OCI-LY7 (cell line): Measurements from ENCODE around the gene MTSS2.

Experiments
- CTCF ChIP-seq: fragments of 200-600 bp; sonication (generic); conservative IDR thresholded peaks from 2 replicates; pipeline ENCODE4 v1.5.1; 2014; ENCODE audit warnings: mild to moderate bottlenecking, antibody characterized with exemption, low read length, moderate library complexity, mixed read lengths
- EZH2phosphoT487 ChIP-seq: fragments of 200-600 bp; sonication (generic); IDR thresholded peaks from 2 replicates; pipeline ENCODE4 v1.6.1; 2018; ENCODE audit warnings: low read depth, borderline replicate concordance, mild to moderate bottlenecking, mixed run types, antibody characterized with exemption, low read length, moderate library complexity, mixed read lengths

- no peak for TF ChIP-seq CTCF
- no peak for TF ChIP-seq EZH2phosphoT487
These were observed 49.5 kb upstream of the MTSS2 start for GRCh38 chr16:70735141-70735979.
